ENCODE data around the gene CST6. TPM values are rescaled to one million over a fixed set of nuclear protein-coding genes. Genes with fewer than 3 reads are reported as not detected.
A peak's percentile ranks its signal among the peaks of the same experiment; 100 is the strongest.

Gene CST6
- 1 to 10 TPM in 1 of 2 donors, under 1 TPM in 1; 0.91 to 2.6 TPM for total RNA-seq
- long read RNA-seq: 0 reads

- ATAC-seq (no peak), DNase-seq (no peak)
- intact Hi-C loops (cut with DNase I): no loop called here
Observed at GRCh38 chr11:66011785-66012303, at the start of gene CST6. CST6 (plus strand) TSS chr11:66012008; CDS start chr11:66012045, 37 bp downstream.

GRCh38 chr11:65962141-65962564, 49.7 kb upstream of the CST6 start:
- DNase-seq (no peak), ATAC-seq (peak in 1 of 2 donors; percentile 1)
- intact Hi-C loops (cut with DNase I): loop anchor here (5.0 to 10.0 kb wide), 2 partner anchors 45 to 77 kb away; partner anchors contain the start of genes C11orf68 (in 1 of the 2), DRAP1 (in 1 of the 2) and FIBP (in 1 of the 2)

- DNase-seq: no peak
- intact Hi-C loops (cut with DNase I): loop anchor here (5.0 to 10.0 kb wide), 2 partner anchors 48 to 80 kb away; partner anchors contain the start of genes C11orf68 (in 1 of the 2), DRAP1 (in 1 of the 2) and FIBP (in 1 of the 2)
- ATAC-seq: no peak
Observed at GRCh38 chr11:65964906-65965305, 46.9 kb upstream of the CST6 start.

- DNase-seq (no peak), ATAC-seq (no peak)
- intact Hi-C loops (cut with DNase I): loop anchor here in 1 of 2 donors (10.0 kb wide), 1 partner anchor 81 kb away; the partner anchor contains the start of gene FIBP
Observed at GRCh38 chr11:65965986-65966762, 45.6 kb upstream of the CST6 start.

- intact Hi-C loops (cut with DNase I): loop anchor here in 1 of 2 donors (10.0 kb wide), 1 partner anchor 83 kb away; the partner anchor contains the start of gene FIBP
- DNase-seq (no peak), ATAC-seq (no peak)
Observed at GRCh38 chr11:65967329-65967934, 44.4 kb upstream of the CST6 start.

GRCh38 chr11:65968600-65969482, 43.0 kb upstream of the CST6 start:
- DNase-seq (no peak), ATAC-seq (no peak)
- intact Hi-C loops (cut with DNase I): loop anchor here in 1 of 2 donors (10.0 kb wide), 1 partner anchor 84 kb away; the partner anchor contains the start of gene FIBP

- intact Hi-C loops (cut with DNase I): no loop called here
- ATAC-seq: no peak
- DNase-seq: no peak
Observed at GRCh38 chr11:65972116-65972515, 39.7 kb upstream of the CST6 start.

GRCh38 chr11:65973439-65974110, 38.2 kb upstream of the CST6 start:
- intact Hi-C loops (cut with DNase I): no loop called here

GRCh38 chr11:65975771-65976170, 36.0 kb upstream of the CST6 start:
- intact Hi-C loops (cut with DNase I): no loop called here
- no peak for ATAC-seq

More at GRCh38 chr11:65973439-65974110, 38.2 kb upstream of the CST6 start:
- no peak for DNase-seq
- no peak for ATAC-seq

GRCh38 chr11:65976216-65977176, 35.3 kb upstream of the CST6 start:
- no peak for ATAC-seq
- intact Hi-C loops (cut with DNase I): no loop called here
- no peak for DNase-seq

More at GRCh38 chr11:65975771-65976170, 36.0 kb upstream of the CST6 start:
- no peak for DNase-seq

GRCh38 chr11:65977621-65978390, 34.0 kb upstream of the CST6 start:
- no peak for ATAC-seq

GRCh38 chr11:65978391-65979238, 33.2 kb upstream of the CST6 start:
- intact Hi-C loops (cut with DNase I): no loop called here
- no peak for ATAC-seq
- DNase-seq: no peak

More at GRCh38 chr11:65977621-65978390, 34.0 kb upstream of the CST6 start:
- DNase-seq: no peak
- intact Hi-C loops (cut with DNase I): no loop called here

GRCh38 chr11:65979261-65979759, 32.5 kb upstream of the CST6 start:
- ATAC-seq: no peak
- intact Hi-C loops (cut with DNase I): no loop called here
- no peak for DNase-seq

- intact Hi-C loops (cut with DNase I): loop anchor here (10.0 kb wide), 2 partner anchors 206 to 276 kb away; no protein-coding TSS in a partner anchor
- no peak for DNase-seq
- no peak for ATAC-seq
Observed at GRCh38 chr11:65981101-65981740, 30.6 kb upstream of the CST6 start.

All from left cardiac atrium (tissue), 4 donors.